NCI-H187 (cell line): Measurements from ENCODE around the gene TRPM3.
A peak's percentile ranks its signal among the peaks of the same experiment; 100 is the strongest.

Experiments
- DNase-seq, 2 experiments: peaks; one replicate each; lab custom pipeline; 2025; lab: John Stamatoyannopoulos, UW

The TRPM3 gene

GRCh38 chr9:70609542-70610286 is 511.7 kb downstream of the TRPM3 start:
- DNase-seq: no peak

- DNase-seq: no peak
Observed at GRCh38 chr9:70609011-70609410, 512.4 kb downstream of the TRPM3 start.

- DNase-seq: no peak
Observed at GRCh38 chr9:70607926-70608325, 513.5 kb downstream of the TRPM3 start.

GRCh38 chr9:70607329-70607728 is 514.1 kb downstream of the TRPM3 start:
- no peak for DNase-seq

GRCh38 chr9:70603020-70603411 is 518.4 kb downstream of the TRPM3 start:
- DNase-seq: no peak

GRCh38 chr9:70602321-70603019 is 519.0 kb downstream of the TRPM3 start:
- DNase-seq: peak; percentile 11 to 19

GRCh38 chr9:70601000-70601951 is 520.1 kb downstream of the TRPM3 start:
- DNase-seq: peak; percentile 58 to 65

GRCh38 chr9:70600506-70600905 is 520.9 kb downstream of the TRPM3 start:
- no peak for DNase-seq

GRCh38 chr9:70597886-70598285 is 523.5 kb downstream of the TRPM3 start:
- DNase-seq: no peak

- no peak for DNase-seq
Observed at GRCh38 chr9:70595211-70595610, 526.2 kb downstream of the TRPM3 start.

GRCh38 chr9:70594386-70594944 is 527.0 kb downstream of the TRPM3 start:
- no peak for DNase-seq

- DNase-seq: no peak
Observed at GRCh38 chr9:70593241-70593640, 528.2 kb downstream of the TRPM3 start.

- no peak for DNase-seq
Observed at GRCh38 chr9:70590315-70590677, 531.1 kb downstream of the TRPM3 start.

GRCh38 chr9:70589571-70590314 is 531.7 kb downstream of the TRPM3 start:
- DNase-seq: no peak

GRCh38 chr9:70588999-70589398 is 532.4 kb downstream of the TRPM3 start:
- DNase-seq: no peak

- DNase-seq: no peak
Observed at GRCh38 chr9:70588381-70588780, 533.0 kb downstream of the TRPM3 start.

GRCh38 chr9:70587201-70587600 is 534.2 kb downstream of the TRPM3 start:
- DNase-seq: no peak

- DNase-seq: no peak
Observed at GRCh38 chr9:70586476-70586875, 534.9 kb downstream of the TRPM3 start.

GRCh38 chr9:70581955-70582350 is 539.5 kb downstream of the TRPM3 start:
- DNase-seq: no peak

- DNase-seq: no peak
Observed at GRCh38 chr9:70581214-70581954, 540.0 kb downstream of the TRPM3 start.
